Right lung (tissue), 5 donors: ENCODE data around the gene IARS1. TPM values are rescaled to one million over a fixed set of nuclear protein-coding genes. Genes with fewer than 3 reads are reported as not detected.

Experiments used
- DNase-seq, 2 donors: peaks; one replicate each; pipeline ENCODE4 v3.0.0-alpha.2; 2013
- polyA plus RNA-seq, 5 donors: library from polyadenylated mRNA; unstranded; fragments of 120-200 nt; gene quantifications; one replicate each; pipeline versions ENCODE4 v1.2.1 to v1.2.3, GENCODE V29; 2013; ENCODE audit warnings: inconsistent platforms in 1 of 5, low replicate concordance in 1 of 5; ENCODE audit not compliant: insufficient read length in 5 of 5, insufficient read depth in 1 of 5

Gene IARS1
- polyA plus RNA-seq, 5 donors, result 71.8 to 92.2 (median 85.6) TPM

DNA sequence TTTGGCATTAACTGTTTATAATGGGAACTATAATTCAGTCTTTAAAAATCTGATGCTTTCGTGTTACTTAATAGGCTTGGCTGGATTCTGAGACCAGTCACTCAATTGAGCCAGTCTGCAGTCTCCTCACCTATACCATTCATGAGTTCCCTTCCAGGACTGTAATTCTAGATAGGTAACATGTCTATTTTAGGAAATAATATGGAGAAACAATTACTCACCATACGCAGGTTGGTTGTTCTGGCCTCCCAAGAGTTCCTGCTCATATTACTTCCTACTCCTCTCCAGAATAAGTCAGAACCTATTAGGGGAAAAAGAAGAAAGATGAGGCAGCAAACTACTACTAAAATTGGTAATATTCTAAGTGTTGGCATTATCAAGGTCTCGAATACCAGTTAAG, 4.5 kb upstream of the IARS1 start:
- no peak for DNase-seq

DNA sequence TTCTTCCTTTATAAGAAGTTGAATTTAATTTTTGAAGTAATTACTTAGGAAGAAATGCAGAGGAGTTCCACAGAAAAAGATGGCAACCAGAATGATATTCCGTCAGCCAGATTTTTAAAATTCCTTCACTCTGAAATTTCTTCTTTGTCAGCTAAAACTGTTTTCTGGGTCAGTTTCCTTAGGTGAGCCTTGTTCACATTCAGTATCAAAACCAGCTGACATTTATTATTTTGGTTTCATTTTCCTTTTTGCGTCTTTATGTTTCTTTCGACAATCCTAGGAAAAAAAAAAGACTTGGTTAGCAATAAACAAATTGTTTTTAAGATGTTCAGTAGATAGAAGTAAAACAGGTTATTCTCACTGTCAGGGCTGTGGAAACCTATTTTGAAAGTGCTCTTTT, 4.1 kb upstream of the IARS1 start:
- DNase-seq, result no peak

DNA sequence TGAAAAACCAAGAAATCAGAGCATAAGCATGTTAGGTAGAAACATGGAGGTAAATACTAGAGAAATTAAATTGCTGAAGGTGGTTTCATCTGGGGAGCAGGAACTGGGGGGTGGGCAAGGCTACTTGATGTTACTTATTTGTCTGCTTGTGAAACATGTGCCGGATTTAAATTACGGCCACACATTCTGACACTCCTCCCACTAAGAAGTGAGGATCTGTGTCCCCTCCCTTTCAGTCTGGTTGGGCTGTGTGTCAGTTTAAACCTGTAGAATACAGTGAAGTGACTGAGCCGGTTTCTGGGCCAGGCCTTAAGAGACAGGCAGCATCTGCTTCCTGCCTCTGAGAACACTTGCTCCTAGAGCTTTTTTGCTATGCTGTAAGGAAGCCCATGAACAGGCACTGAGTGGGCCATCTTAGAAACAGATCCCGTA, 2.3 kb upstream of the IARS1 start:
- peak in 1 of 2 donors; percentile 6 for DNase-seq

DNA sequence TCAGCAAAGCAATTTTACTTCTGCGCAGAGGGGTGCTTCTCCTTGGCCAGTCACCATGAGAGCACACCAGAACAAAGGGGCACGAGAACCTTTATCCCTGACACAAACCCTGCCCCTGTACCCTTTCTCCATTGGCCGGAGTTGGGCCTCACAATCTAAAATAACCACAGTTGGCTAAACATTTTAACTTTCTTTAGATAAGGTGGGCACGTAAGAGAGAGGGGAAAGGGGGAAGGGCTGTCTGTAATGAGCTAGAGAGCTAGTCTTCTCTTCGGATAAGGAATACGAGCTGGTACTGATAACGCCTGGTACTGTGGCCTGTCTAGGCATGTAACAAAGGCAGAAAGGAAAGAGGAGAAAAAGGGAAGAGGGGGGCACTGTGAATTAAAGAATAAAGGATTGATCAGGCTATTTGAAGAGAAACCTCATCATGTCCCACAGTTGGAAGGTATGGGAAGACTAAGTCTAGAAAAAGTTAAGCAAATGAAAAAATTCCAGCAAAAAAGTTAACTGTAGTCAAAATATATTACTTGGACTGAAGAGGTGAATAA, 1.8 kb upstream of the IARS1 start:
- DNase-seq, result no peak

DNA sequence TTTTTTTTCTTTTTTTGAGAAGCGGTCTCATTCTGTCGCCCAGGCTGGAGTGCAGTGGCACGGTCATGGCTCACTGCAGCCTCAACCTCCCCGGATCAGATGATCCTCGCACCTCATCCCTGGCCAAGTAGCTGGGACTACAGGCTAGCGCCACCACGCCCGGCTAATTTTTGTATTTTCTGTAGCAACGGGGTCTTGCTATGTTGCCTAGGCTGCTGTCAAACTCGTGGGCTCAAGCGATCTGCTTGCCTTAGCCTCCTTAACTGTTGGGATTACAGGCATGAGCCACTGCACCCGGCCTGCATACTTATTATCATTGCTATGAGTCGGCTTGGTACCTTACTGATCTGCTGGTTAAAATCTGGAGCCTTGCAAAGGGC, 790 bp upstream of the IARS1 start:
- peak in 1 of 2 donors; percentile 15 for DNase-seq

DNA sequence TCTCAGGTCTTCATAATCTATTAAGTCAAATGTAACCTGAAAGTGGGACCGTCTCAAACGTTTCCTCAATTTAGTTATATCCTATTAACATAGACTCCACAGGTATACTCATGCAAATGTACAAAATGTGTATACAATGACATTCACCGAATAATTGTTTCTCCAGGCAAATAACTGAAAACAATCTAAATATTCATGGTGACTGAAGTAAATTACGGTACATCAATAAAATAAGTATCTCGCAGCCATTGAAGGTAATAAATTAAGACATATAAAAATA, 482 bp downstream of the IARS1 start:
- no peak for DNase-seq

DNA sequence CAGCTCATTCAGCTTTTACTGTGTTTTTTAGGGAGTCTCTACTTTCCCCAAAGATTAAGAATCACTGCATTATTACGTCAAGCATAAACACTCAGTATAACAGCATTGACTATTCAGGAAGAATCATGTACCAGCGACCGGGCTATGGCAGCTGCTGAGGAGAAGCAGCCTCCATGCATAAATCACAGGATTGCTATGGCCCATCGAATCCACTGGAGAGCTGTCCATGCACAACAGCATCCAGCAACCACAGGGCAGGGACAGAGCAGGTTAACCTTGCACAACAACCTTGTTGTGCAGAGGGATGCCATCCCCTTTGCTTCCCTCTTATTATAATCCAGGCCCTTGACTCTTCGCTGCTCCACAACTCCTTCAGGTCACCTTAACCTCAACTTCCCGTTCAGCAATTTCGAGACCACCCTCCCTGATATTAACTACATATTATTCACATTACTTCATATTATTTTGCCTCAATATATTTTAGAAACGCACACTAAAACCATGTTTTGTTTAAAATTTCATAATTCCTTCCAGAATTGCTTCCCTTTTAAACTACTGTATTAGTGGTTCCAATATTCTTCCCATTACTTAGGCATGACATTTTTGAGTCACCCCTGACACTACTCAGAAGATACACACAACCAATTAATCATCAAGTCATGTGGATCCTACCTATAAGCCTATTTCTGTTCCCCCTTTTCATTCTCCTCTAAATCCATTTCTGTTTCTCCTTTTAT, 991 bp downstream of the IARS1 start:
- no peak for DNase-seq

DNA sequence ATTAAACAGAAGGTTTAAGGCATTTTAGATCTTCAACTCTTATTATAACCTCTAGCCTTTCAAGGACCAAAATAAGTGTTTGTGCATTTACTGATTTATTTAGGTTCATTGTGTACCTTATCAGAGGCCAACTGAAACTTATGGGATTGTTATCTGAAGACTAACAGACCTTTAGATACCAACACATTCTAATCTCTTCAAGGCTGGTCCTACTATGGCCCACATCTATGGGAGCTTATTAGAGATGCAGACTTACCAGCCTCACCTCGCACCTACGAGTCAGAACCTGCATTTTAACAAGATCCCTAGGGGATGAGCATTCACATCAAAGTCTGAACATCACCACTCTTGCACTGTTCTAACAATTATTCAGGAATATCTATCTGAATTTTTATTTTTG, 1.9 kb downstream of the IARS1 start:
- DNase-seq, result no peak

DNA sequence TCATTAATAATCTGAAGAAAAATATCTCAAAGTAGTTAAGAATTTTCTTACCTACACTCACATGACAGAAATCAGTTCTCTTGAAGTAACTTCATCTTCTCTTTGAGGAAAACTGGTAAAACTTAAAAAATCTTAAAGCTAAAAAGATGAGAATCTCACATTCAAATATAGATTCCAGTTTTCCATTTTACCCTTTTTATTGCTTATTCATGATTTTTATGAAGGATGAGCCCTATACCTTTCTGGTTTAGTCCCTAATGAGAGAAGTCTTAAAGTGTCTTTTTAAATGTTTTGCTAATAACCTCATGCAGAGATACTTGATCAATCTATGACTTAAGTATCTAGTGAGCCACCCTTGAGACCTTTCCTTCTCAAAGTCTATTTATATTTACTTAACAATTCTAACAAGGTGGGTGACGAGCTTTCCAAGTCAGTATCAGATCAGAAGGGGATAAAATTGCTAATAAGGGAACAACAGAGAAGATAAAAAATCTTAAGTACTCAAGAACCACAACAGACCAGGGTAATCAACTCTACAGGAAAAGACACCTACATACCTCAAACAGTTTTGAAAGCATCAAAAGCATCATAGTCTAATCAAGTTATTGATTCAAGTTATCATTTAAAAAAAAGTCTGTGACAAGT, 2.6 kb downstream of the IARS1 start:
- DNase-seq, result no peak

DNA sequence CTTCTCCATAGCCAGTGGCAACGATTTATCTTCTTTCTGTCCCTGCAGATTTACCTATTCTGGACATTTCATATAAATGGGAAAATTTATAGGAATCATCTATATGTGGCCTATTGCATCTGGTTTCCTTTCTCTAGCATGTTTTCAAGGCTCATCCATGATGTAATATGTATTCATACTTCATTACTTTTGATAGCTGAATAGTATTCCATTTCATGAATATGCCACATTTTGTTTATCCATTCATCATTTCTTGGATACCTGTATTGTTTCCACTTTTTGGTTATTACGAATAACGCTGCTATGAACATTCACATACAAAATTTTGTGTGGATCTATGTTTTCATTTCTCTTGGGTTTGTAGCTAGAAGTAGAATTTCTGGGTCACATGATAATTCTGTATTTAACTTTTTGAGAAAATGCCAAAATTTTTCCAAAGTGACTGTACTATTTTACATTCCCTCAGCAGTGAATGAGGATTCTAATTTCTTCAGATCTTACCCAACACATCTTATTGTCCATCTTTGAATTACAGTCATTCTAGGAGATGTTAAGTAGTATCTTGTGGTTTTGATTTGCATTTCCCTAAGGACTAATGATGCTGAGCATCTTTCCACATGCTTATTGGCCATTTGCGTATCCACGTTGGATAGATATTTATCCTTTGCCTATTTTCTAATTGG, 3.6 kb downstream of the IARS1 start:
- DNase-seq, result no peak

DNA sequence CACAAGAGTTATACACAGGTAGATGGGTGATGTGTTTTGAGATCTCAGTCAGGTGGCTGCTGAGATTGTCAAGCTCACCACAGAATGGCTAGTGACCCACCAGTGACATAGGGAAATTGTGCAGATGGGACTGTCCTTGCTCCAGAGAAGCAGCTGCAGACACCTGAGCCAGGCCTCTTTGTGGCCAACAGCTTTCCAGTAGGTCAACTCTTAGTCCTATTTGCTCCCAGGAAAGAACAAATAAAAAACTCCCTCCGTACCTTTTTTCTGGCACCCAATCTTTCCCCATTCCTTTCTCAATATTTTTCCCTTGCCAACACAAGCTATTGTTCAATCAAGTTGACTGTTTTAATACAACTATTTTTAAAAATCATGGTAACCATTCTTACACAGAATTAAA, 14.2 kb downstream of the IARS1 start:
- no peak for DNase-seq

DNA sequence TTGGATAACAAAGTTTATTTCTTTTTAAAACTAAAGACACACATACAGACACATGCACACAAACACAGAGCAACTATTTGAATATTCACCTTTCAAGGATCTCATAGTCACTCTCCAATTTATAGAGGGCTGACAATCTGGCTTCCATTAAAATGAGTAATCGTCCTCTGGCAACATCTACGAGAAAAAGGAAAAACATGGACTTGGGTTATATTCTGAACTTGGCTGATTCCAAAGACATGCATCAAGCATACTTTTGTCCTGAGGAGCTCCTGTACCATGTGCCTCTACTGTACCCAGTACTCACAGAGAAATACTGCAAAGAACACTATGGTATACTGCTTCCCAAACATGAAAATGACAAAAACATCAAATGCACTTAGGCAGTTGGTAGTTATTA, 15.4 kb downstream of the IARS1 start:
- DNase-seq, result no peak

DNA sequence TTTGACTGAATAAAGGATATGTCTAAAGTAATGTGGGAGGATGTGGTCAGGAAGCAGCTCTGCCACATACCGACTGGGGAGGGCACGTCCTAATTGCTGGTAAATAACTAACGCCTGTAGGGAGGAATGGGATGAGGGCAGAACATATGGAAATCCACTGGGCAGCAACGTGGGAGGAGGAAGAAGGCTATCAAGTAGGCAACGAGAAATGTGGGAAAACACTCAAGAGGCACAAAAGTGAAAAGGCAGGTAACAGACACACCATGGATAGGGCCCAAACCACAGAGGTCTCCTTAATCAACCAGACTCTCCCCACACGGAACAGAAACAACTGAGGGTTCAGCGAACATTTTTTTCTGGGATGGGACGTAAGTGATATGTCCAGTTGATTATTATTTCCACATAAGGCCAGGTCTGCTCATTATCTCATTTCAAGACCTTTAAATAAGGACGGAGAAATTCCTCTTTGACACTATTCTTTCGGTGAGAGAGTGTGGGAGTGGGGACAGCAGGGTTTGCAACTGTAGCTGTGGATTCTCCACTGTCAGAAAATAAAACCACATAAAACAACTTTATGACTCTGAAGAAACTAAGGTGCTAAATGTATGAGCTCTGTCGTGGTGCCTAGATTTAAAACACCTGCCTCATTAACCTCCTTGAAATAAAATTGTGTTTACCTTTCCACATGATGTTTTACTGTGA, 17.0 kb downstream of the IARS1 start:
- no peak for DNase-seq

DNA sequence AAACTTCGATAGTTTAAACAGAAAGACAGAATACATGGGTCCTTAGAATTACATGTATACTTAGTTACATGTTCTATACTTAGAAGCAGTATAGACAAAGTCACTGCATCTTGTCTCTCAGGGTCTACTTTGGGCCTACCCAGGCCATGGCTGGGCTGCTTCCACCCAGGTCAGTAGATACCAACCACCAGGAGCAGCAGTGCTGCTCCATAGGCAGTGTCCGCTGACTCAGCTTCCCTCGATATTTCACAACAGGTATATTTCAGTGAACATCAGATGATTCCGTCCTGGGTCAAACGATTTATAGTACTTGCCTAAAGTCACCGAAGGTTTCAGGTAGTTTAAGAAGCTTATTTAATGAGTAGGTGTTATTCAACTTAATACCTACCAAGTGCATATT, 18.0 kb downstream of the IARS1 start:
- DNase-seq, result no peak

DNA sequence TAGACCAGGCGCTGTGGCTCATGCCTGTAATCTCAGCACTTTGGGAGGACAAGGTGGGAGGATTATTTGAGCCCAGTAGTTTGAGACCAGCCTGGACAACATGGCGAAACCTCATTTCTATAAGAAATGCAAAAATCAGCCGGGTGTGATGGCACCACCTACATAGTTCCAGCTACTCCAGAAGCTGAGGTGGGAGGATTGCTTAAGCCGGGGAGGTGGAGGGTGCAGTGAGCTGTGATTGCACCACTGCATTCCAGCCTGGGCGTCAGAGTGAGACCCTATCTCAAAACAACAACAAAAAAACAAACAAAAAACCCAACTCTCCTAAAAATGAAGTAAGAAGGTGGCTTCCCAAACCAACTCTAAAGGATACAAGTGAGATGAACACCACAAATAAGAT, 23.0 kb downstream of the IARS1 start:
- no peak for DNase-seq

DNA sequence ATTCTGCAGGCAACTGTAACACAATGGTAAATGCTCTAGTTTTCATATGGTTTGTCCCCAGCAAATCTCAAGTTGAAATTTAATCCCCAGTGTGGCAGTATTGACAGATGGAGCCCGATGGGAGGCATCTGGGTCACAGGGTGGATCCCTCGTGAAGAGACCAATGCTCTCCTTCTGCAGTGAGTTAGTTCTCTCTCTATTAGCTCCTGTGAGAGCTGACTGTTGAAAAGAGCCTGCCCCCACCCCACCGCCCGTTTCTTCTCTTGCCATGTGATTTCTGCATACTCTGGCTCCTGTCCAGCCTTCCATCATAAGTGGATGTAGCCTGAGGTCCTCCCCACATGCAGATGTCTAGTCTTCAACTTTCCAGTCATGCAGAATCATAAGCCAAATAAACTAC, 27.0 kb downstream of the IARS1 start:
- DNase-seq, result no peak

DNA sequence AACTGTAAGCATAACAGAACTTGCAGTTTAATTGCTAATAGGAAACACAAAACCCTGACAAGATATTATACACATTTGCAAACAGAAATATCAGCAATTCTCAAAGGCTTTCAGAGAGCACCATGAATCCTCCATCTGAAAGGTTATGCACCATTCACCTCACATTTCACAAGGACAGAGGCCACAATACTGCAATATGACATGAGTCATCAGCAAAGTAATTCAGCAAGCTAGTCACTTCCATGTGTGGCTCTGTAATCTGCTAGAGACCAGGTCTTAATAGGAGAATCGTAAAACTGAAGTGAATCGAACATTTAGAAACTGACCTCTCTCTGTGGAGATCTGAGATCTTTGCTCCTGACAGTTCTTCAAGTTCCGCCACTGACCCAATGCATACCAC, 28.3 kb downstream of the IARS1 start:
- no peak for DNase-seq

DNA sequence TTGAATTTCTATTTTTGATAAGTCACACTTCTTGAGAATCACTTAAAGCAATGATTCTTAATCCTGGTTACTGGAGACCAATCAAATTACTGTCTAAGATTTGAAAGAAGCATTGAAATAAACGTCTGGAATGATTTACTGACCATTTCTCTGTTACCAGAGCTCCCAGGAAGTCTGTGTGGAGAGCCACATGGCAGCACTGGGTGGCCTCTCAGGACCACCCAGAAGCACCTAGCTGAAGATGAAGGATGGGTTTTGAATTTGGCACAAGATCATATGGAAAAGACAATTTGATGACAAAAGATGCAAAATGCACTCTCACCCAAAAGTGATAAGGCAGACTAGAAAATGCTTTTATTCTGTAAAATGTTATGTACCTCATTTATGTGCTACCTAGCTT, 30.4 kb downstream of the IARS1 start:
- no peak for DNase-seq

DNA sequence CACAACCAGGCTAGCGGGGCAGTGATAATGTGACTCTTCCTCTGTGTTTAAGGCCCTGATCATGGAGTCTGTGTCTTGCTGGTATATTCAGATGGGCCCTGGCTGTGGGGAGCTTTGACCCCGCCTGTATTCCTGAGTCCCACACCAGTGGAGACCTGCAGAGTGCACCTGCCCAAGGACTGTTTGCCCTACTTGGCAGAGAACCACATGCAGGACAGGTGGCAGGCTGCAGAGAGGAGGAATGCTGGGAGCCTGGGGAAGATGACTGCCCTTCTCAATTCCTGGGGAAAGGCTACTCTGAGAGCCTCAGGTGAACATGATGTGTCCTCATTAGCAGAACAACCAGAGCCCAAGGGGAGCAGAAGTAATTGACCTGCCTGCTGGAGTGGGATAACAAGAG, 36.2 kb downstream of the IARS1 start:
- DNase-seq, result no peak

DNA sequence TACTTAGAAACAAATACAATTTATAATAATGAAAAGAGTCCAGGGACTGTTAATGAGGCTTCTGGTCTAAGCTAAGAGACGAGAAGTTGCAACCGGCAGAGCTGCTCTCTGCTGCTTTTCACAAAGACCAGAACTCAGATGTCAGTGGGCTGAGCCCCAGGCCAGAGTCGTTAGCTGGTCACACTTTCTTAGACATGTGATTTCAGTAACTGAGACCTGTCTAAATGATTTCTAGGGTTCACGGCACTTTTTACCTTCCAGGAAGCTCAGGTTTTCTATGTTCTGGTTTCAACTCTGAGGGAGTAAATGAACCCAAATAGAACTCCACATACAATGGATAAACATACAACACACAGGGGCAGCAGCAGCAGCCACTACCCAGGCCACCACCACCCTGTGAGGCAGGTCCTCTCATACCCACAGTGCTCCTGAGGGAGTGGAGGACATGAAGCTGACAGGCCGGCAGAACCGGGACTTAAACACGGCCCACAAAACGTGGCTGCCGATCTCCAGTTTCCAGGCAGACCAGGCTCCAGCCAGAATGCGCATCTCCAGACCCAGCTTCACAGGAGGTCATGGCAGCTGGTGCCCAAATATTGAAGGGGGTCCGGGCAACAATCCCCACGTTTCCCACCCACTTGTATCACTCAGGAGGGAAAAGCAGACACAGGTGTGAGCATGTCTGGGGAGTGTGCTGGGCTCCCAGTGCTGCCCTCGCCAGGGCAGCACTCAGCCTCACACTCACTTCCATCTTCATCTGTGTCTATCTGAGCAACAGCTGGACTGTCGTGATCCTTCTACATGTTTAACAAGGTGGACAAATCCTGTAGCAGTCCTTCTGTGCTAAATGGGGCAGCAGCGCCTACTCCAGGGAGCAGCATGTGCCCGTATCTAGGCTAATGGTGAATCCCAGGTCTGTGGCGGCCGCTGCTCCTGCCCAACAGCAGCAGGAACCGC, 38.8 kb downstream of the IARS1 start:
- no peak for DNase-seq

DNA sequence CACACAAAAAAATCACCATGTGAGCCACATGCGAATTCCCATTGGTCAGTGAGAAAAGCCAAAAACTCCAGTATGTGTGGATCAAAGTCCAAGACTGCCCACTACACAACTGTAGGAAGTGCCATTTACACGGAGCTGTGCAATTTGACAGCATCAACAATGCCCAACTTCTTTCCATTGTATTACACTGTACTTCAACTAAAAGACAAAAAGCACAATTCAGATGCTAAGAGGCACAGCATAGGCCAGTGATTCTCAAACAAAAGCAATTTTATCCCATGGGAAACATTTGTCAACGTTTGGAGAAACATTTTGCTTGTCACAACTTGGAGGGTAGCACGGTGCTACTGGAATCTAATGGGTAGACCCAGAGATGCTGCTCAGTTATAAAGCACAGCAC, 39.8 kb downstream of the IARS1 start:
- no peak for DNase-seq
